ENCODE results near the gene PTX4. TPM values are rescaled to one million over a fixed set of nuclear protein-coding genes. Genes with fewer than 3 reads are reported as not detected.

PTX4 gene
- total RNA-seq, 1 experiment from 2014 or later = not detected

- ChIA-PET CTCF (no interaction called here), POLR2A (no interaction called here)
- no peak within 1 kb of the TSS for H3K4me3 Mint-ChIP-seq (ENCODE audit: unreplicated experiment)
- no peaks in the 10 kb centered on the region for H3K36me3 Mint-ChIP-seq (ENCODE audit: insufficient read depth, unreplicated experiment)
- H3K9me3 Mint-ChIP-seq (ENCODE audit: unreplicated experiment) = no peaks in the 10 kb centered on the region
- intact Hi-C loops (cut with micrococcal nuclease; ENCODE audit: unreplicated experiment) = no loop called here
- H3K9me3 ChIP-seq = no peaks in the 10 kb centered on the region
- no peaks in the 10 kb centered on the region for H3K4me1 ChIP-seq
- H3K36me3 ChIP-seq (ENCODE audit: control insufficient read depth, insufficient read depth, low read length) = no peaks in the 10 kb centered on the region
- TF ChIP-seq CTCF (IDR thresholded peaks at IDR 0.05; ENCODE audit: insufficient read depth in 1 of 2, low read depth in 1 of 2, low read length in 1 of 2, severe bottlenecking in 1 of 2, unreplicated experiment in 1 of 2) = no peak
- H3K4me3 ChIP-seq (ENCODE audit: low read depth, low read length) = no peak within 1 kb of the TSS
- no peak within 1 kb of the TSS for H3K27ac Mint-ChIP-seq (ENCODE audit: unreplicated experiment)
- BruUV-seq (replicated peaks) = no TSS peak
- no peaks in the 10 kb centered on the region for H3K27me3 Mint-ChIP-seq (ENCODE audit: insufficient read depth, unreplicated experiment)
- no peaks in the 10 kb centered on the region for H3K4me1 Mint-ChIP-seq (ENCODE audit: low read depth, unreplicated experiment)
- DNase-seq = no peak
- no peaks in the 10 kb centered on the region for H3K27me3 ChIP-seq (replicated peaks; ENCODE audit: control insufficient read depth, insufficient read depth, low read length)
Observed at GRCh38 chr16:1533443-1533951, 44.8 kb upstream of the PTX4 start, which contains the start of gene TMEM204. TMEM204 (plus strand) TSS chr16:1533666; CDS start chr16:1534276, 610 bp downstream.

DNA sequence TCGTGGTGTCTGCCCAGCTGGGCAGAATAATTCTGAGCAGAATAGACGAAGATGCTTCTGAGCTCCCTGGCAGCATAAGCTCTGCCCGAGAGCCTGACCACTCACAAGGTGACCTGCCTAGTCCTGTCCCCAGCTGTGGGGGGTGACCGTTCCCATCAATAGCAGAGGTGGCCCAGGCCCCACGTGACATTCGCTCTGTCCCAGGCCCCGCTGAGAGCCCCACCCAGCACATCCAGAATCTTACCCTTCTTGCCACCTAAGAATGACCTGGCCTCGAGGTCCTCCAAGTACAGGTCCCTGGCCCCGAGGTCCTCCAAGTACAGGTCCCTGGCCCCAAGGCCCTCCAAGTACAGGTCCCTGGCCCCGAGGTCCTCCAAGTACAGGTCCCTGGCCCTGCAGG lies 44.0 kb upstream of the PTX4 start:
- no peak overlapping the region for H3K4me3 Mint-ChIP-seq (ENCODE audit: unreplicated experiment)
- TF ChIP-seq CTCF (IDR thresholded peaks at IDR 0.05; ENCODE audit: insufficient read depth in 1 of 2, low read depth in 1 of 2, low read length in 1 of 2, severe bottlenecking in 1 of 2, unreplicated experiment in 1 of 2) = no peak
- H3K27ac Mint-ChIP-seq (ENCODE audit: unreplicated experiment) = no peak overlapping the region
- ChIA-PET CTCF (no interaction called here), POLR2A (no interaction called here)
- Histone ChIP-seq H3K4me3 (ENCODE audit: low read depth, low read length) (no peak overlapping the region), H3K4me1 (no peaks in the 10 kb centered on the region), H3K9me3 (no peaks in the 10 kb centered on the region), H3K27me3 (replicated peaks; ENCODE audit: control insufficient read depth, insufficient read depth, low read length) (no peaks in the 10 kb centered on the region), H3K36me3 (ENCODE audit: control insufficient read depth, insufficient read depth, low read length) (no peaks in the 10 kb centered on the region)
- no peaks in the 10 kb centered on the region for H3K9me3 Mint-ChIP-seq (ENCODE audit: unreplicated experiment)
- intact Hi-C loops (cut with micrococcal nuclease; ENCODE audit: unreplicated experiment) = no loop called here
- no peak for DNase-seq
- no peaks in the 10 kb centered on the region for H3K4me1 Mint-ChIP-seq (ENCODE audit: low read depth, unreplicated experiment)
- H3K27me3 Mint-ChIP-seq (ENCODE audit: insufficient read depth, unreplicated experiment) = no peaks in the 10 kb centered on the region
- no peaks in the 10 kb centered on the region for H3K36me3 Mint-ChIP-seq (ENCODE audit: insufficient read depth, unreplicated experiment)
- BruUV-seq (replicated peaks) = no TSS peak

DNA sequence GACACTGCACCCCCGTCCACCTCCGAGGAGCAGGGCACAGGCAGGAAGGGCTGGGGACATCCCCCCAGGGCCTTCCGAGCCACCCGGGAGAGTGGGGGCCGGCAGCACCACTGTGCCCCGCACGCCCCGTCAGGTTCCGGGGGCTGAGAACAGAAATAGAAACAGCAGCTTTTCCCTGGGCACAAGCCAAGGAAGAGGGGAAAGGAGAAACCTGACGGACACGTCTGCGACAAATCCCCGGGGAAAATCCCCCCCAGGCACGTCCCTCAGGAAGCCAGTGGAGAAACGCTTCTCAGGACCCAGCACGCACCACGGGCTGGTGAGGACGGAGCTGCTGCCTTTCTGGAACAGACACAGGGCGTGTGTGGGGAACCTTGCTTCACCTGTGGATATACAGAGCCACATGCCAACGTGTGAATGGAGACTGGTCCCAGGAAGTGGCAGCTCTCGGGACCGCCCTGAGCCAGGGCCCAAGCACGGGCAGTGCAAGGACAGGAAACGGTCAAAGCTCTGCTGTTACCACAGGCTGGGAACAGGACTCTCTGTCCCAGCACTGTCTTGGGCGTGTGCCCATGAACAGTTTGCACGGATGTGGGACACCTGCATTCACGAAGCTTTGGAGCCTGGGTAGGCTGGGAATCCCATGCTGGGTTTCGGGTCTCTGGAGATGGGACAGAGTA lies 43.5 kb upstream of the PTX4 start:
- no peak overlapping the region for H3K4me3 Mint-ChIP-seq (ENCODE audit: unreplicated experiment)
- TF ChIP-seq CTCF (IDR thresholded peaks at IDR 0.05; ENCODE audit: insufficient read depth in 1 of 2, low read depth in 1 of 2, low read length in 1 of 2, severe bottlenecking in 1 of 2, unreplicated experiment in 1 of 2) = no peak
- ChIA-PET CTCF (no interaction called here), POLR2A (no interaction called here)
- no peaks in the 10 kb centered on the region for H3K36me3 Mint-ChIP-seq (ENCODE audit: insufficient read depth, unreplicated experiment)
- H3K4me1 ChIP-seq = no peaks in the 10 kb centered on the region
- BruUV-seq (replicated peaks) = no TSS peak
- H3K36me3 ChIP-seq (ENCODE audit: control insufficient read depth, insufficient read depth, low read length) = no peaks in the 10 kb centered on the region
- H3K27me3 Mint-ChIP-seq (ENCODE audit: insufficient read depth, unreplicated experiment) = no peaks in the 10 kb centered on the region
- H3K27me3 ChIP-seq (replicated peaks; ENCODE audit: control insufficient read depth, insufficient read depth, low read length) = no peaks in the 10 kb centered on the region
- H3K27ac Mint-ChIP-seq (ENCODE audit: unreplicated experiment) = no peak overlapping the region
- no peak overlapping the region for H3K4me3 ChIP-seq (ENCODE audit: low read depth, low read length)
- H3K4me1 Mint-ChIP-seq (ENCODE audit: low read depth, unreplicated experiment) = no peaks in the 10 kb centered on the region
- H3K9me3 ChIP-seq = no peaks in the 10 kb centered on the region
- no peaks in the 10 kb centered on the region for H3K9me3 Mint-ChIP-seq (ENCODE audit: unreplicated experiment)
- DNase-seq = no peak
- intact Hi-C loops (cut with micrococcal nuclease; ENCODE audit: unreplicated experiment) = no loop called here
